Psoas muscle (tissue), 8 donors: Measurements from ENCODE around the gene P3H3. TPM values are rescaled to one million over a fixed set of nuclear protein-coding genes. Genes with fewer than 3 reads are reported as not detected.
"Not testable (repeated sequence)": the region's sequence is repeated elsewhere in the genome, so short reads cannot be mapped to it uniquely, and the experiment has no call there.

ENCODE experiments used
- ATAC-seq, 4 donors: fragments of 200-7000 bp; cut with Tn5 transposase; one replicate each; pipeline ENCODE4 v1.9.1; 2020; ENCODE audit warnings: moderate library complexity in 3 of 4, mild to moderate bottlenecking in 2 of 4
- DNase-seq, 2 donors: peaks; one replicate each; pipeline ENCODE4 v3.0.0-alpha.2; 2020
- H3K27ac ChIP-seq: fragments of 200-600 bp; one replicate; pipeline ENCODE4 v1.8.0; 2022
- H3K27me3 ChIP-seq, 3 donors: fragments of 200-600 bp in 1 of 3; one replicate each; pipeline versions ENCODE4 v1.6.1 to v1.8.0; 2013 to 2022; ENCODE audit warnings: low read length in 2 of 3, mild to moderate bottlenecking in 2 of 3, moderate library complexity in 1 of 3; ENCODE audit not compliant: insufficient read depth in 3 of 3
- H3K36me3 ChIP-seq, 2 donors: fragments of 200-600 bp in 1 of 2; one replicate each; pipeline versions ENCODE4 v1.6.1 to v1.8.0; 2013 to 2022; ENCODE audit warnings: low read depth in 1 of 2, mild to moderate bottlenecking in 1 of 2, moderate library complexity in 1 of 2; ENCODE audit not compliant: insufficient read depth in 1 of 2
- H3K4me1 ChIP-seq: fragments of 200-600 bp; one replicate; pipeline ENCODE4 v1.8.0; 2022
- H3K4me3 ChIP-seq: fragments of 200-600 bp; one replicate; pipeline ENCODE4 v1.8.0; 2022; ENCODE audit warnings: mild to moderate bottlenecking
- H3K9me3 ChIP-seq: fragments of 200-600 bp; one replicate; pipeline ENCODE4 v1.8.0; 2022
- WGBS, 3 donors: extraction: QIAGEN DNeasy Blood & Tissue Kit; methylation state at CpG; one replicate each; pipeline versions ENCODE4 v1.1.6 to v1.1.7; 2013; 5-methylcytosine and 5-hydroxymethylcytosine counted together
- intact Hi-C, 2 donors: fragments of 100-400 bp; cut with DNase I; formaldehyde crosslinking; loops; one replicate each; pipeline versions ENCODE4 v1.11.0 to v1.14.2; 2022
- polyA plus RNA-seq, 3 donors: library from polyadenylated mRNA; stranded (reverse); fragments of 200-250 nt; gene quantifications; one replicate each; pipeline ENCODE4 v1.2.3, GENCODE V29; 2013
- total RNA-seq, 4 donors: library from RNA; stranded (reverse); fragmentation: NEBNext Ultra II Directional in 2 of 4; extraction: Animal tissue kit (Norgen Biotek cat#: 25700) in 2 of 4; gene quantifications; one replicate each; pipeline versions ENCODE4 v1.2.1 to v1.2.4, GENCODE V29; 2021 to 2023
- TF ChIP-seq, protein P1 (sequence below): fragments of 200-600 bp; IDR thresholded peaks from one replicate; pipeline ENCODE4 v1.8.0; 2022; ENCODE audit warnings: antibody characterized with exemption
- donor health status: healthy with polysubstance abuse.
- donor health status: DM: no; HTN: no; CAD: no; lungs with moderate emphysema.
- donor health status: Bipolar disorder and iron deficiency.
- donor health status: healthy.
- donor health status: DM: yes; HTN: yes; CAD: no.
- donor health status: DM: no; HTN: no; CAD: no.
- donor health status: DM: no; HTN: no; CAD: no.
- donor health status: DM: yes; HTN: yes; CAD: no.

Gene P3H3
- total and polyA plus RNA-seq, 7 donors = 0.87 to 4.2 (median 1.3) TPM

DNA sequence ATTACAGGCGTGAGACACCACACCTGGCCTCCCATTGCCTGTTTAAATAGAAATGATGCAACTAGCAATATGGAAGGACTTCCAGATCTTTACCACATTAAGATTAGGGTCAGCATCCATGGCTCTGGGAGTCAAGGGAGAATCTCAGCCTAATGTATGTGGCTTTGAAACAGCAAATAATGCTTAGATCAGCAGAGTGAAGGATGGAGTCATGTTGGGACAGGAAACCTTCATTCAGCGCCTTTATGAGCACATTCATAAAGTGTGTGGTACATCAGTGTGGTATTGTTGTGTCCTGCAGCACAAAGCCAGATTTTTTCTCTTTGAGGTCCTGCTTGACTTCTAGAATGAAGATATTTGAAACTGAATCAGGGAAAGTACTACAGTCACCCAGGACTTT is 60.2 kb downstream of the P3H3 start:
- WGBS, 3 donors = 88 to 96% (median 94%) methylated on average over 2 of the region's 2 CpGs
- ATAC-seq = no peak
- no peak for DNase-seq
- no peaks in the 10 kb centered on the region for H3K4me1 ChIP-seq
- no peak overlapping the region for H3K27ac ChIP-seq
- H3K27me3 ChIP-seq = no peaks in the 10 kb centered on the region
- TF ChIP-seq, protein P1, sequence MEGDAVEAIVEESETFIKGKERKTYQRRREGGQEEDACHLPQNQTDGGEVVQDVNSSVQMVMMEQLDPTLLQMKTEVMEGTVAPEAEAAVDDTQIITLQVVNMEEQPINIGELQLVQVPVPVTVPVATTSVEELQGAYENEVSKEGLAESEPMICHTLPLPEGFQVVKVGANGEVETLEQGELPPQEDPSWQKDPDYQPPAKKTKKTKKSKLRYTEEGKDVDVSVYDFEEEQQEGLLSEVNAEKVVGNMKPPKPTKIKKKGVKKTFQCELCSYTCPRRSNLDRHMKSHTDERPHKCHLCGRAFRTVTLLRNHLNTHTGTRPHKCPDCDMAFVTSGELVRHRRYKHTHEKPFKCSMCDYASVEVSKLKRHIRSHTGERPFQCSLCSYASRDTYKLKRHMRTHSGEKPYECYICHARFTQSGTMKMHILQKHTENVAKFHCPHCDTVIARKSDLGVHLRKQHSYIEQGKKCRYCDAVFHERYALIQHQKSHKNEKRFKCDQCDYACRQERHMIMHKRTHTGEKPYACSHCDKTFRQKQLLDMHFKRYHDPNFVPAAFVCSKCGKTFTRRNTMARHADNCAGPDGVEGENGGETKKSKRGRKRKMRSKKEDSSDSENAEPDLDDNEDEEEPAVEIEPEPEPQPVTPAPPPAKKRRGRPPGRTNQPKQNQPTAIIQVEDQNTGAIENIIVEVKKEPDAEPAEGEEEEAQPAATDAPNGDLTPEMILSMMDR = no peak
- H3K9me3 ChIP-seq = no peaks in the 10 kb centered on the region
- H3K36me3 ChIP-seq = peaks cover 0 to 20% of the 10 kb centered on the region in 2 donors
- H3K4me3 ChIP-seq = no peak overlapping the region
- intact Hi-C loops = no loop called here

DNA sequence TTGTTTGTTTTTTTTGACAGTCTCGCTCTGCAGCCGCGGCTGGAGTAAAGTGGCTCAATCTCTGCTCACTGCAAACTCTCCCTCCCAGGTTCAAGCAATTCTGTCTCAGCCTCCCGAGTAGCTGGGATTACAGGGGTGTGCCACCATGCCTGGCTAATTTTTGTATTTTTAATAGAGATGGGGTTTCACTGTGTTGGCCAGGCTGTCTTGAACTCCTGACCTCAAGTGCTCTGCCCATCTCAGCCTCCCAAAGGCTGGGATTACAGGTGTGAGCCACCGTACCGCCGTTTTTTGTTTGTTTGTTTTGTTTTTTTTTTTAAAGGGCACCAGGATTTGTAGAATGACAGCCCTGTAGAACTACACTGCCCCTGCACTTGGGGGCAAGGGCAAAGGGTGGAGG is 60.6 kb downstream of the P3H3 start:
- H3K27me3 ChIP-seq, H3K27ac ChIP-seq, H3K4me1 ChIP-seq, DNase-seq, ATAC-seq, H3K4me3 ChIP-seq, H3K9me3 ChIP-seq, intact Hi-C loops: not testable (repeated sequence)
- H3K36me3 ChIP-seq = peaks cover 0 to 17% of the 10 kb centered on the region in 2 donors
- WGBS, 3 donors = 77 to 81% (median 78%) methylated on average over 7 of the region's 7 CpGs

Other genes with a start within 250 kb of the P3H3 start
- gene CHD4, start 221.0 kb upstream of the P3H3 start, total RNA-seq = 100 to 1,000 TPM in 2 of 4 donors, 10 to 100 TPM in 2; 94.5 to 152 (median 112) TPM
- 10 to 100 TPM; 62.5 to 90.0 (median 78.5) TPM for gene CHD4, start 221.0 kb upstream of the P3H3 start, polyA plus RNA-seq
- under 1 TPM; 0.30 to 0.60 (median 0.39) TPM for gene LPAR5, start 192.4 kb upstream of the P3H3 start, total RNA-seq
- gene LPAR5, start 192.4 kb upstream of the P3H3 start, polyA plus RNA-seq = under 1 TPM; 0.04 to 0.20 (median 0.05) TPM
- under 1 TPM; 0.44 to 0.99 (median 0.86) TPM for gene ACRBP, start 181.0 kb upstream of the P3H3 start, total RNA-seq
- under 1 TPM in 2 of 3 donors, not detected in 1; 0.29 to 0.82 TPM for gene ACRBP, start 181.0 kb upstream of the P3H3 start, polyA plus RNA-seq
- gene ING4, start 165.3 kb upstream of the P3H3 start, total RNA-seq = 10 to 100 TPM; 12.7 to 29.6 (median 16.9) TPM
- 10 to 100 TPM; 20.7 to 35.6 (median 25.7) TPM for gene ING4, start 165.3 kb upstream of the P3H3 start, polyA plus RNA-seq
- gene ZNF384, start 139.0 kb upstream of the P3H3 start, total RNA-seq = 10 to 100 TPM; 25.4 to 37.9 (median 27.9) TPM
- gene ZNF384, start 139.0 kb upstream of the P3H3 start, polyA plus RNA-seq = 10 to 100 TPM; 22.0 to 44.9 (median 23.8) TPM
- under 1 TPM in 3 of 4 donors, not detected in 1; 0.10 to 0.17 (median 0.15) TPM for gene PIANP, start 127.6 kb upstream of the P3H3 start, total RNA-seq
- gene PIANP, start 127.6 kb upstream of the P3H3 start, polyA plus RNA-seq = under 1 TPM in 2 of 3 donors, not detected in 1; 0.17 to 0.21 TPM
- 10 to 100 TPM; 72.3 to 86.2 (median 77.1) TPM for gene COPS7A, start 104.4 kb upstream of the P3H3 start, total RNA-seq
- gene COPS7A, start 104.4 kb upstream of the P3H3 start, polyA plus RNA-seq = 100 to 1,000 TPM in 2 of 3 donors, 10 to 100 TPM in 1; 79.2 to 157 (median 104) TPM
- gene MLF2, start 75.3 kb upstream of the P3H3 start, total RNA-seq = 100 to 1,000 TPM; 104 to 188 (median 132) TPM
- gene MLF2, start 75.3 kb upstream of the P3H3 start, polyA plus RNA-seq = 100 to 1,000 TPM; 113 to 245 (median 176) TPM
- 100 to 1,000 TPM in 1 of 4 donors, 10 to 100 TPM in 3; 69.0 to 104 (median 77.1) TPM for gene PTMS, start 62.0 kb upstream of the P3H3 start, total RNA-seq
- gene PTMS, start 62.0 kb upstream of the P3H3 start, polyA plus RNA-seq = 10 to 100 TPM; 65.4 to 93.7 (median 87.7) TPM
- gene LAG3, start 55.9 kb upstream of the P3H3 start, total RNA-seq = under 1 TPM in 2 of 4 donors, not detected in 2; 0.11 to 0.24 TPM
- under 1 TPM in 2 of 3 donors, not detected in 1; 0.05 to 0.06 TPM for gene LAG3, start 55.9 kb upstream of the P3H3 start, polyA plus RNA-seq
- 1 to 10 TPM; 2.3 to 4.9 (median 4.0) TPM for gene CD4, start 38.9 kb upstream of the P3H3 start, total RNA-seq
- 1 to 10 TPM in 1 of 3 donors, under 1 TPM in 2; 0.47 to 1.5 (median 0.91) TPM for gene CD4, start 38.9 kb upstream of the P3H3 start, polyA plus RNA-seq
- 1 to 10 TPM in 3 of 4 donors, under 1 TPM in 1; 0.50 to 2.8 (median 1.2) TPM for gene GPR162, start 6.6 kb upstream of the P3H3 start, total RNA-seq
- 1 to 10 TPM in 1 of 3 donors, under 1 TPM in 2; 0.60 to 1.8 (median 0.61) TPM for gene GPR162, start 6.6 kb upstream of the P3H3 start, polyA plus RNA-seq
- gene GNB3, start 12.5 kb downstream of the P3H3 start, total RNA-seq = under 1 TPM; 0.23 to 0.69 (median 0.33) TPM
- under 1 TPM; 0.13 to 0.60 (median 0.13) TPM for gene GNB3, start 12.5 kb downstream of the P3H3 start, polyA plus RNA-seq
- gene CDCA3, start 22.9 kb downstream of the P3H3 start, total RNA-seq = 1 to 10 TPM in 1 of 4 donors, under 1 TPM in 2, not detected in 1; 0.79 to 1.1 (median 0.92) TPM
- gene CDCA3, start 22.9 kb downstream of the P3H3 start, polyA plus RNA-seq = 1 to 10 TPM in 1 of 3 donors, under 1 TPM in 2; 0.21 to 3.3 (median 0.56) TPM
- 100 to 1,000 TPM in 3 of 4 donors, 10 to 100 TPM in 1; 98.1 to 127 (median 112) TPM for gene USP5, start 23.7 kb downstream of the P3H3 start, total RNA-seq
- 10 to 100 TPM; 43.1 to 85.1 (median 49.5) TPM for gene USP5, start 23.7 kb downstream of the P3H3 start, polyA plus RNA-seq
- 100 to 1,000 TPM; 537 to 822 (median 624) TPM for gene TPI1, start 39.1 kb downstream of the P3H3 start, total RNA-seq
- gene TPI1, start 39.1 kb downstream of the P3H3 start, polyA plus RNA-seq = 100 to 1,000 TPM; 588 to 952 (median 847) TPM
- gene SPSB2, start 44.9 kb downstream of the P3H3 start, total RNA-seq = 1 to 10 TPM; 2.4 to 4.5 (median 3.2) TPM
- gene SPSB2, start 44.9 kb downstream of the P3H3 start, polyA plus RNA-seq = 10 to 100 TPM in 1 of 3 donors, 1 to 10 TPM in 2; 4.3 to 10.2 (median 6.7) TPM
- 10 to 100 TPM; 10.2 to 14.9 (median 12.5) TPM for gene LRRC23, start 76.4 kb downstream of the P3H3 start, total RNA-seq
- gene LRRC23, start 76.4 kb downstream of the P3H3 start, polyA plus RNA-seq = 10 to 100 TPM in 2 of 3 donors, 1 to 10 TPM in 1; 9.5 to 29.0 (median 14.3) TPM
- gene ENO2, start 86.2 kb downstream of the P3H3 start, total RNA-seq = 1 to 10 TPM; 2.0 to 4.6 (median 2.3) TPM
- gene ENO2, start 86.2 kb downstream of the P3H3 start, polyA plus RNA-seq = 1 to 10 TPM; 1.4 to 2.0 (median 1.8) TPM
- 10 to 100 TPM; 43.3 to 55.8 (median 50.9) TPM for gene ATN1, start 99.6 kb downstream of the P3H3 start, total RNA-seq
- 10 to 100 TPM; 24.9 to 46.0 (median 33.7) TPM for gene ATN1, start 99.6 kb downstream of the P3H3 start, polyA plus RNA-seq
- not detected for gene RNU7-1, start 115.4 kb downstream of the P3H3 start, total RNA-seq
- not detected for gene RNU7-1, start 115.4 kb downstream of the P3H3 start, polyA plus RNA-seq
- gene C12orf57, start 115.6 kb downstream of the P3H3 start, total RNA-seq = 100 to 1,000 TPM in 2 of 4 donors, 10 to 100 TPM in 2; 80.4 to 110 (median 95.6) TPM
- gene C12orf57, start 115.6 kb downstream of the P3H3 start, polyA plus RNA-seq = 100 to 1,000 TPM; 223 to 269 (median 247) TPM
- 1 to 10 TPM; 3.6 to 7.6 (median 4.6) TPM for gene PTPN6, start 122.9 kb downstream of the P3H3 start, total RNA-seq
- 1 to 10 TPM; 1.3 to 2.6 (median 2.1) TPM for gene PTPN6, start 122.9 kb downstream of the P3H3 start, polyA plus RNA-seq
- 100 to 1,000 TPM; 137 to 278 (median 180) TPM for gene PHB2, start 142.3 kb downstream of the P3H3 start, total RNA-seq
- 100 to 1,000 TPM; 176 to 381 (median 208) TPM for gene PHB2, start 142.3 kb downstream of the P3H3 start, polyA plus RNA-seq
- gene EMG1, start 142.5 kb downstream of the P3H3 start, total RNA-seq = 10 to 100 TPM; 30.1 to 59.4 (median 44.8) TPM
- 10 to 100 TPM; 26.6 to 66.5 (median 50.4) TPM for gene EMG1, start 142.5 kb downstream of the P3H3 start, polyA plus RNA-seq
- gene LPCAT3, start 190.1 kb downstream of the P3H3 start, total RNA-seq = 10 to 100 TPM; 24.0 to 56.5 (median 41.6) TPM
- gene LPCAT3, start 190.1 kb downstream of the P3H3 start, polyA plus RNA-seq = 10 to 100 TPM; 13.9 to 26.2 (median 17.4) TPM
- 10 to 100 TPM; 49.0 to 98.5 (median 75.6) TPM for gene C1S, start 232.3 kb downstream of the P3H3 start, total RNA-seq
- gene C1S, start 232.3 kb downstream of the P3H3 start, polyA plus RNA-seq = 10 to 100 TPM; 35.9 to 44.4 (median 38.2) TPM